ENCODE data around the gene WDR54. TPM values are rescaled to one million over a fixed set of nuclear protein-coding genes. Genes with fewer than 3 reads are reported as not detected.

WDR54 gene
- total RNA-seq, 1 experiment from 2014 or later = 54.9 TPM

DNA sequence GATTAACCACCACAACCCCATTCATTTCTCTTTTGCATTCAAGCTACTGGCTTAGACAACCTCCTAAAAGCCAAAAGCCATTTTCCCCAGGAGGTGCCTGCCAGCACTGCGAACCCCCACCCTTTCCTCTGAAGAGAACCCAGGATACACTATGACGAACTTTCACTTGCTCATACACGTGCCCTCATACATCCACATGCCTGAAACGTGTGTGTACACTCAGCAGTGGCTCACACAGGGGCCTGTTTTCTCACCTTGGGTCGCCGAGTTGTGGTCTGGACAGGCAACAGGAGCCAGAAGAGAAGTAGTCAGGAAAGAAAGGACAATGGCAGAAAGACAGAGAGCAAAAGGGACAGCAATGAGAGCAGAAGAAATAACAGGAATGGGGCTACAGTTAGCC, 48.9 kb upstream of the WDR54 start:
- Histone ChIP-seq H3K9me3 (ENCODE audit: control insufficient read depth in 1 of 2, insufficient read depth in 1 of 2, low read depth in 1 of 2, low read length in 2 of 2) (no peaks in the 10 kb centered on the region), H3K4me1 (ENCODE audit: control insufficient read depth in 1 of 2, insufficient read depth in 2 of 2, low read length in 2 of 2) (no peaks in the 10 kb centered on the region), H2AFZ (ENCODE audit: low read depth, low read length, poor library complexity, severe bottlenecking) (no peak overlapping the region), H3K27ac (ENCODE audit: low read depth, low read length) (no peak overlapping the region), H4K20me1 (ENCODE audit: insufficient read depth) (no peaks in the 10 kb centered on the region), H3K9me2 (ENCODE audit: insufficient read depth) (no peaks in the 10 kb centered on the region), H3K36me3 (ENCODE audit: control insufficient read depth in 1 of 2, insufficient read depth in 2 of 2, low read length in 2 of 2) (peaks cover 3 to 37% of the 10 kb centered on the region in 2 experiments; a peak in 3 of 4 replicates), H3K9ac (ENCODE audit: low read length) (no peak overlapping the region), H3K4me3 (replicated peaks in 1 of 2; ENCODE audit: low read depth in 1 of 2, low read length in 2 of 2) (no peak overlapping the region), H3K27me3 (ENCODE audit: insufficient read depth, low read length) (no peaks in the 10 kb centered on the region), H3K79me2 (ENCODE audit: insufficient read depth, low read length) (no peaks in the 10 kb centered on the region), H3K4me2 (ENCODE audit: low read length) (no peak overlapping the region)
- intact Hi-C loops (cut with micrococcal nuclease) = no loop called here
- POLR2A ChIA-PET = no interaction called here
- TF ChIP-seq ELF1 (IDR thresholded peaks at IDR 0.05; ENCODE audit: borderline replicate concordance, low read depth) (no peak), POLR2AphosphoS5 (IDR thresholded peaks at IDR 0.05; ENCODE audit: low read depth, low read length) (no peak)
- RAD21 ChIA-PET (ENCODE audit: low non-redundant PET in 1 of 2, low total read pairs in 2 of 2, uncharacterized antibody in 2 of 2, unreplicated experiment in 2 of 2) = no interaction called here
- no peak for DNase-seq (ENCODE audit: low read depth, low spot score)
- CTCF ChIA-PET = no interaction called here
- no peak for ATAC-seq
- no TSS peak for BruUV-seq (replicated peaks)

DNA sequence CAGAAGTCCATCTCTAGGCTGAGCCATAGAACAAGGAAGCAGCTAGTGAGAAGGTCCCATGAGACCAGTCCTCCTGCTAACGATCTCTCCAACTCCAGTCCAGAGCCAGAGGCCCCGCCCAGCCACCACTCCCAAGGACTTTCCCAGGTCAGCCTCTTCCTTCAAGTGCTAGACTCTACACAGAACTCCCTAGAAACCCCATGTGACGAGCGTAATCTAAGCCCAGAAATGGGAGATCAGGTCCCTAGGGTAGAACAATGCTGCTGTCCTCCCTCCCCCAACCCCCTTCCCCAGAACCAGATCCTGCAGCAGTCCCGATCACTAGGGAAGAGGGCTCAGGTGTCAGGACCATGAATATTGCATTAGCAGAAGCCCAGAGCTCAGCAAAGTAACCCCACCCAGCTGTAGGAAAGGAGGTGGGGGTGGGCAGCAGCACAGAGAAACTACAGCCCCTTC, 48.3 kb upstream of the WDR54 start:
- DNase-seq (ENCODE audit: low read depth, low spot score) (no peak), ATAC-seq (no peak)
- H2AFZ ChIP-seq (ENCODE audit: low read depth, low read length, poor library complexity, severe bottlenecking) = no peak overlapping the region
- RAD21 ChIA-PET (ENCODE audit: low non-redundant PET in 1 of 2, low total read pairs in 2 of 2, uncharacterized antibody in 2 of 2, unreplicated experiment in 2 of 2) = no interaction called here
- H3K4me3 ChIP-seq (replicated peaks in 1 of 2; ENCODE audit: low read depth in 1 of 2, low read length in 2 of 2) = no peak overlapping the region
- CTCF ChIA-PET = no interaction called here
- POLR2A ChIA-PET = no interaction called here
- no peaks in the 10 kb centered on the region for H3K9me2 ChIP-seq (ENCODE audit: insufficient read depth)
- no peak overlapping the region for H3K4me2 ChIP-seq (ENCODE audit: low read length)
- H4K20me1 ChIP-seq (ENCODE audit: insufficient read depth) = no peaks in the 10 kb centered on the region
- no peaks in the 10 kb centered on the region for H3K27me3 ChIP-seq (ENCODE audit: insufficient read depth, low read length)
- no peak overlapping the region for H3K9ac ChIP-seq (ENCODE audit: low read length)
- peaks cover 3 to 33% of the 10 kb centered on the region in 2 experiments; a peak in 2 of 4 replicates for H3K36me3 ChIP-seq (ENCODE audit: control insufficient read depth in 1 of 2, insufficient read depth in 2 of 2, low read length in 2 of 2)
- intact Hi-C loops (cut with micrococcal nuclease) = no loop called here
- no TSS peak for BruUV-seq (replicated peaks)
- no peaks in the 10 kb centered on the region for H3K4me1 ChIP-seq (ENCODE audit: control insufficient read depth in 1 of 2, insufficient read depth in 2 of 2, low read length in 2 of 2)
- H3K9me3 ChIP-seq (ENCODE audit: control insufficient read depth in 1 of 2, insufficient read depth in 1 of 2, low read depth in 1 of 2, low read length in 2 of 2) = no peaks in the 10 kb centered on the region
- H3K27ac ChIP-seq (ENCODE audit: low read depth, low read length) = no peak overlapping the region
- H3K79me2 ChIP-seq (ENCODE audit: insufficient read depth, low read length) = no peaks in the 10 kb centered on the region
- TF ChIP-seq FOSL1 (IDR thresholded peaks at IDR 0.05; ENCODE audit: low read depth) (no peak), ZFX (IDR thresholded peaks at IDR 0.05) (no peak), ZNF274 (IDR thresholded peaks at IDR 0.05; ENCODE audit: low read depth, low read length) (no peak), ELF1 (IDR thresholded peaks at IDR 0.05; ENCODE audit: borderline replicate concordance, low read depth) (no peak), POLR2AphosphoS5 (IDR thresholded peaks at IDR 0.05; ENCODE audit: low read depth, low read length) (no peak), YY1 (IDR thresholded peaks at IDR 0.05; ENCODE audit: extremely low read depth, insufficient replicate concordance, low read depth, low read length) (no peak)
- TF ChIP-seq, protein P1, sequence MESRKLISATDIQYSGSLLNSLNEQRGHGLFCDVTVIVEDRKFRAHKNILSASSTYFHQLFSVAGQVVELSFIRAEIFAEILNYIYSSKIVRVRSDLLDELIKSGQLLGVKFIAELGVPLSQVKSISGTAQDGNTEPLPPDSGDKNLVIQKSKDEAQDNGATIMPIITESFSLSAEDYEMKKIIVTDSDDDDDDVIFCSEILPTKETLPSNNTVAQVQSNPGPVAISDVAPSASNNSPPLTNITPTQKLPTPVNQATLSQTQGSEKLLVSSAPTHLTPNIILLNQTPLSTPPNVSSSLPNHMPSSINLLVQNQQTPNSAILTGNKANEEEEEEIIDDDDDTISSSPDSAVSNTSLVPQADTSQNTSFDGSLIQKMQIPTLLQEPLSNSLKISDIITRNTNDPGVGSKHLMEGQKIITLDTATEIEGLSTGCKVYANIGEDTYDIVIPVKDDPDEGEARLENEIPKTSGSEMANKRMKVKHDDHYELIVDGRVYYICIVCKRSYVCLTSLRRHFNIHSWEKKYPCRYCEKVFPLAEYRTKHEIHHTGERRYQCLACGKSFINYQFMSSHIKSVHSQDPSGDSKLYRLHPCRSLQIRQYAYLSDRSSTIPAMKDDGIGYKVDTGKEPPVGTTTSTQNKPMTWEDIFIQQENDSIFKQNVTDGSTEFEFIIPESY (IDR thresholded peaks at IDR 0.05; ENCODE audit: extremely low read depth, insufficient replicate concordance, low read length) = no peak
- TF ChIP-seq, protein P2, sequence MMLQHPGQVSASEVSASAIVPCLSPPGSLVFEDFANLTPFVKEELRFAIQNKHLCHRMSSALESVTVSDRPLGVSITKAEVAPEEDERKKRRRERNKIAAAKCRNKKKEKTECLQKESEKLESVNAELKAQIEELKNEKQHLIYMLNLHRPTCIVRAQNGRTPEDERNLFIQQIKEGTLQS (IDR thresholded peaks at IDR 0.05) = no peak
- TF ChIP-seq, protein P3, sequence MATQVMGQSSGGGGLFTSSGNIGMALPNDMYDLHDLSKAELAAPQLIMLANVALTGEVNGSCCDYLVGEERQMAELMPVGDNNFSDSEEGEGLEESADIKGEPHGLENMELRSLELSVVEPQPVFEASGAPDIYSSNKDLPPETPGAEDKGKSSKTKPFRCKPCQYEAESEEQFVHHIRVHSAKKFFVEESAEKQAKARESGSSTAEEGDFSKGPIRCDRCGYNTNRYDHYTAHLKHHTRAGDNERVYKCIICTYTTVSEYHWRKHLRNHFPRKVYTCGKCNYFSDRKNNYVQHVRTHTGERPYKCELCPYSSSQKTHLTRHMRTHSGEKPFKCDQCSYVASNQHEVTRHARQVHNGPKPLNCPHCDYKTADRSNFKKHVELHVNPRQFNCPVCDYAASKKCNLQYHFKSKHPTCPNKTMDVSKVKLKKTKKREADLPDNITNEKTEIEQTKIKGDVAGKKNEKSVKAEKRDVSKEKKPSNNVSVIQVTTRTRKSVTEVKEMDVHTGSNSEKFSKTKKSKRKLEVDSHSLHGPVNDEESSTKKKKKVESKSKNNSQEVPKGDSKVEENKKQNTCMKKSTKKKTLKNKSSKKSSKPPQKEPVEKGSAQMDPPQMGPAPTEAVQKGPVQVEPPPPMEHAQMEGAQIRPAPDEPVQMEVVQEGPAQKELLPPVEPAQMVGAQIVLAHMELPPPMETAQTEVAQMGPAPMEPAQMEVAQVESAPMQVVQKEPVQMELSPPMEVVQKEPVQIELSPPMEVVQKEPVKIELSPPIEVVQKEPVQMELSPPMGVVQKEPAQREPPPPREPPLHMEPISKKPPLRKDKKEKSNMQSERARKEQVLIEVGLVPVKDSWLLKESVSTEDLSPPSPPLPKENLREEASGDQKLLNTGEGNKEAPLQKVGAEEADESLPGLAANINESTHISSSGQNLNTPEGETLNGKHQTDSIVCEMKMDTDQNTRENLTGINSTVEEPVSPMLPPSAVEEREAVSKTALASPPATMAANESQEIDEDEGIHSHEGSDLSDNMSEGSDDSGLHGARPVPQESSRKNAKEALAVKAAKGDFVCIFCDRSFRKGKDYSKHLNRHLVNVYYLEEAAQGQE (IDR thresholded peaks at IDR 0.05; ENCODE audit: low read depth) = no peak
- TF ChIP-seq, protein P4, sequence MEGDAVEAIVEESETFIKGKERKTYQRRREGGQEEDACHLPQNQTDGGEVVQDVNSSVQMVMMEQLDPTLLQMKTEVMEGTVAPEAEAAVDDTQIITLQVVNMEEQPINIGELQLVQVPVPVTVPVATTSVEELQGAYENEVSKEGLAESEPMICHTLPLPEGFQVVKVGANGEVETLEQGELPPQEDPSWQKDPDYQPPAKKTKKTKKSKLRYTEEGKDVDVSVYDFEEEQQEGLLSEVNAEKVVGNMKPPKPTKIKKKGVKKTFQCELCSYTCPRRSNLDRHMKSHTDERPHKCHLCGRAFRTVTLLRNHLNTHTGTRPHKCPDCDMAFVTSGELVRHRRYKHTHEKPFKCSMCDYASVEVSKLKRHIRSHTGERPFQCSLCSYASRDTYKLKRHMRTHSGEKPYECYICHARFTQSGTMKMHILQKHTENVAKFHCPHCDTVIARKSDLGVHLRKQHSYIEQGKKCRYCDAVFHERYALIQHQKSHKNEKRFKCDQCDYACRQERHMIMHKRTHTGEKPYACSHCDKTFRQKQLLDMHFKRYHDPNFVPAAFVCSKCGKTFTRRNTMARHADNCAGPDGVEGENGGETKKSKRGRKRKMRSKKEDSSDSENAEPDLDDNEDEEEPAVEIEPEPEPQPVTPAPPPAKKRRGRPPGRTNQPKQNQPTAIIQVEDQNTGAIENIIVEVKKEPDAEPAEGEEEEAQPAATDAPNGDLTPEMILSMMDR (IDR thresholded peaks at IDR 0.05 in 2 of 3, conservative IDR thresholded peaks at IDR 0.05 in 1 of 3; ENCODE audit: borderline replicate concordance in 1 of 3, insufficient read depth in 1 of 3, low read depth in 2 of 3, low read length in 2 of 3) = no peak

Data from HCT116 (cell line).